RWPE1 (cell line): ENCODE data around the gene LGALS3BP.

Experiments used
- CTCF ChIA-PET: fragments of 350-600 bp; sonication (Branson Sonifier 250); formaldehyde crosslinking; extraction: SDS; loops from one replicate; lab custom pipeline; 2021; lab: Yijun Ruan, JAX
- POLR2A ChIA-PET: fragments of 400-600 bp; formaldehyde crosslinking; extraction: SDS; loops from one replicate; lab custom pipeline; 2020; ENCODE audit warnings: antibody characterized with exemption; ENCODE audit not compliant: low non-redundant PET; lab: Yijun Ruan, JAX
- DNase-seq: peaks from one replicate; pipeline ENCODE4 v3.0.0; 2012; ENCODE audit warnings: low spot score
- H3K27ac ChIP-seq: fragments of 450-650 bp; 2 replicates; pipeline ENCODE4 v1.5.1; 2017
- TF ChIP-seq, protein P1 (sequence below): fragments of 450-650 bp; conservative IDR thresholded peaks from 2 replicates; pipeline ENCODE4 v1.5.1; 2017; ENCODE audit warnings: low read depth, mild to moderate bottlenecking

LGALS3BP gene

DNA sequence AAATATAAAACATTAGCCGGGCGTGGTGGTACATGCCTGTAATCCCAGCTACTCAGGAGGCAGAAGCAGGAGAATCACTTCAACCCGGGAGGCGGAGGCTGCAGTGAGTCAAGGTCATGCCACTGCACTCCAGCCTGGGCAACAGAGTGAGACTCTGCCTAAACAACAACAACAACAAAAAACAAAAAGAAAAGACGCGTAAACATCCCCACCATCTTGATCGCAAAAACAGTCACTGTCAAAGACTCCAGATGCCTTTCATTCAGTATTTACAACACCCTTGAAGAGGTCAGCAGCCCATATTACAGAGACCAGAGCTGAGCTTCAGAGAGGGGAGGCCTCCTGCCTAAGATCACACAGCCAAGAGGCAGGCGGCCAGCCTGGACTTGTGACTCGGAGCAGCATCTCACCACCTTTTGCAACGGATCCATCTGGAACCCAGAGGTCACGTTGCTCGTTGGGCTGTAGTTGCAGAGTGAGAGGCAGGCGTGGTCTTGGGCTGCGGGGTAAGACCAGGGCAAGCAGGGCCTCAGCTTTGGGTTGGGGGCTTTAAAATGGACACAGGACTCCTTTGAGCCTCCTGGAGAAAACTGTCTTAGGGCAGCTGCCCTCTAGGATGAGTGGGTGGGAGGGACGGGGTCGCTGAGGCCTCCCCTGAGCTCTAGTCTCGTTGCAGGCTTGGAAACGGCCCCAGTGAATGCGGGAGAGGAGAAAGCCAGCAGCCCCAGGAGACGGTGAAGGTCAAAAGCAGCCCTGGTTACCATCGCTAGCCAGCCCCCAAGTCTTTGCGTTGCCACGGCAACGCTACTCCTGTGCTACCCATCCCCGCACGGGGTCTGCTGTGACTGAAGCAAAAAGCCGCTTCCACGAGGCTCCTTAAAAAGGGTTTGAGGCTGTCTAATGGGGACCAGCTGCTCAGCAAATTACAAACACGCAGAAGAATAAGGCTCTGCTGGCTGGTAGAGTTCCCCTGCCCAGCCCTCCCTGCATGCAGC is 26.1 kb downstream of the LGALS3BP start:
- H3K27ac ChIP-seq: no peak overlapping the region
- ChIA-PET POLR2A (no interaction called here), CTCF (interaction anchor here (2.2 kb wide), 1 partner anchor 18 kb away, joined by 10 read pairs; no protein-coding TSS in a partner anchor)
- no peak for DNase-seq
- TF ChIP-seq, protein P1, sequence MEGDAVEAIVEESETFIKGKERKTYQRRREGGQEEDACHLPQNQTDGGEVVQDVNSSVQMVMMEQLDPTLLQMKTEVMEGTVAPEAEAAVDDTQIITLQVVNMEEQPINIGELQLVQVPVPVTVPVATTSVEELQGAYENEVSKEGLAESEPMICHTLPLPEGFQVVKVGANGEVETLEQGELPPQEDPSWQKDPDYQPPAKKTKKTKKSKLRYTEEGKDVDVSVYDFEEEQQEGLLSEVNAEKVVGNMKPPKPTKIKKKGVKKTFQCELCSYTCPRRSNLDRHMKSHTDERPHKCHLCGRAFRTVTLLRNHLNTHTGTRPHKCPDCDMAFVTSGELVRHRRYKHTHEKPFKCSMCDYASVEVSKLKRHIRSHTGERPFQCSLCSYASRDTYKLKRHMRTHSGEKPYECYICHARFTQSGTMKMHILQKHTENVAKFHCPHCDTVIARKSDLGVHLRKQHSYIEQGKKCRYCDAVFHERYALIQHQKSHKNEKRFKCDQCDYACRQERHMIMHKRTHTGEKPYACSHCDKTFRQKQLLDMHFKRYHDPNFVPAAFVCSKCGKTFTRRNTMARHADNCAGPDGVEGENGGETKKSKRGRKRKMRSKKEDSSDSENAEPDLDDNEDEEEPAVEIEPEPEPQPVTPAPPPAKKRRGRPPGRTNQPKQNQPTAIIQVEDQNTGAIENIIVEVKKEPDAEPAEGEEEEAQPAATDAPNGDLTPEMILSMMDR: no peak

GRCh38 chr17:78952706-78953105 is 27.0 kb downstream of the LGALS3BP start:
- TF ChIP-seq, protein P1: no peak
- DNase-seq: no peak
- H3K27ac ChIP-seq: no peak overlapping the region
- POLR2A ChIA-PET: no interaction called here
- CTCF ChIA-PET: interaction anchor here (1.7 kb wide), 1 partner anchor 19 kb away, joined by 4 read pairs; no protein-coding TSS in a partner anchor

DNA sequence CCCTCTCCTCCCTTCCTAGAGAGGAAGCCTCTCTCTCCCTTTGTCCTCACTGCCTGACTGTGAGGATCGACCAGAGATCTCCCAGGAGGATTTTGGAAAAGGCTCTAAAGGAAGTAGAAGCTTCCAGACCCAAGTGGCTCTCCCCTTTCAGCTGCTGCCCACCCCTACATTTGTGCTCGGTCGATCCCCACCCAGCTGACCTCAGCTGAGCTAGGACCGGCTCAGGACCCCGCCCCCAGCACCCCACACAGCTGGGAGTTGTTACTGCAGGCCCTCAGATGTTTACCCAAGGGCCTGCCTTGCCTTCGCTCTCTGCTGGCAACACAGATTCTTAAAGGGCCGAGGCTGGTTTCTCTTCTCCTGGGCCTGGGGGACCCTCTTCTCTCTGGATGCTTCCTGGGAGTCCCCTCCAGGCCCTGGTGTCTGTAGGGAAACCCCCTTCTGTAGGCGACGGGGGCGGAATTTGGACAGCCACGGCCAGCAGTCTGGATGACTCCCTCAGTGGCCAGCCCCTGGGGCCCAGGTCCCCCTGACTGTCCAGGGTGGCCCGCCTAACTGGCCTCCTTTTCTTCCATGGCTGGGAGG is 27.7 kb downstream of the LGALS3BP start:
- H3K27ac ChIP-seq: no peak overlapping the region
- POLR2A ChIA-PET: no interaction called here
- CTCF ChIA-PET: interaction anchor here (1.7 kb wide), 1 partner anchor 19 kb away, joined by 4 read pairs; no protein-coding TSS in a partner anchor
- TF ChIP-seq, protein P1: no peak
- no peak for DNase-seq

DNA sequence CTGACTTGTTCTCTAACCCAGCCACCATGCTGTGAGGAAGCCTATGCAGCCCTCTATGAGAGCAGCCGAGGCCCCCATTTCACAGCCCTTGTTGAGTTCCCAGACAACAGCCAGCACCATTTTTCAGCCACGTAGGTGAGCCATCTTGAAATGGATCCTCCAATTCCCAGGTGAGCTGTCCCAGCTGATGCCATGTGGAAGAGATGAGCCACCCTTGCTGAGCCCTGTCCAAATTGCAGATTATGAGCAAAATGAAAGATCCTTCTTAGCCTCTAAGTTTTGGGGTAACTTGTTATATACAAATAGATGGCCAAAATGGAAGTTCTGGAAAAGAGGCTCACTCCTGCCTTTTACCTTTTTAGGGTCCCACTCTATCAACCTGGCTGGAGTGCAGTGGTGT is 28.9 kb downstream of the LGALS3BP start:
- POLR2A ChIA-PET: no interaction called here
- H3K27ac ChIP-seq: no peak overlapping the region
- CTCF ChIA-PET: no interaction called here
- TF ChIP-seq, protein P1: no peak
- DNase-seq: no peak

GRCh38 chr17:78947235-78948149 is 32.2 kb downstream of the LGALS3BP start:
- ChIA-PET CTCF (no interaction called here), POLR2A (no interaction called here)
- H3K27ac ChIP-seq: peak overlapping the region; percentile 6; the same call in 1 of the 2 replicates
- no peak for DNase-seq
- TF ChIP-seq, protein P1: no peak

DNA sequence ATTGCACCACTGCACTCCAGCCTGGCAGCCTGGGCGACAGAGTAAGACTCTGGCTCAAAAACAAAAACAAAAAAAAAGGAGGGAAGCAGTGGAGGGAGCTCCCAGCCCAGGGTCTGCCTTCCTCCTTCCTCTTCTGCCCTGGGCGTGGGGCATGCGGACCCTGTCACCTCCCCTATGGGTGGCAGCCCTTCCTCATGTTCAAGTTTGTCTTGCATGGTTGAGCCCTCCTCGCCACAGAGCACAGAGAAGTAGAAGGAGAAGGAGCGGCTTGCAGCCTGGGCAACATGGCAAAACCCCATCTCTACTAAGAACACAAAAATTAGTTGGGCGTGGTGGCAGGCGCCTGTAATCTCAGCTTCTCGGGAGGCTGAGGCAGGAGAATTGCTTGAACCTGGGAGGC is 33.1 kb downstream of the LGALS3BP start:
- ChIA-PET CTCF (interaction anchor here (0.6 kb wide), 1 partner anchor 831 kb away, joined by 3 read pairs; no protein-coding TSS in a partner anchor), POLR2A (no interaction called here)
- H3K27ac ChIP-seq: no peak overlapping the region
- TF ChIP-seq, protein P1: no peak
- no peak for DNase-seq
